A549 (cell line): ENCODE results near the gene C19orf67. TPM values are rescaled to one million over a fixed set of nuclear protein-coding genes. Genes with fewer than 3 reads are reported as not detected.

Experiments used
- ATAC-seq, 2 experiments: fragments of 200-7000 bp in 1 of 2; fragments of >200 bp in 1 of 2; cut with Nextera tagmentation in 1 of 2; cut with Tn5 transposase in 1 of 2; 3 replicates each; pipeline versions ENCODE4 v1.8.0 to v1.9.1; 2018 to 2020; ENCODE audit warnings: mild to moderate bottlenecking in 1 of 2, moderate library complexity in 1 of 2
- CTCF ChIA-PET: fragments of 300-600 bp; sonication (Branson Sonifier 250); formaldehyde crosslinking; extraction: SDS; loops from one replicate; lab custom pipeline; 2021; ENCODE audit warnings: antibody characterized with exemption, inconsistent platforms; lab: Yijun Ruan, JAX
- POLR2A ChIA-PET: fragments of 350-600 bp; formaldehyde crosslinking; extraction: SDS; loops from one replicate; lab custom pipeline; 2021; ENCODE audit warnings: antibody characterized with exemption, inconsistent platforms; lab: Yijun Ruan, JAX
- DNase-seq, 2 experiments: peaks; one replicate each; pipeline versions ENCODE4 v3.0.0 to v3.0.0-alpha.2; 2011 to 2016; ENCODE audit warnings: low read depth in 1 of 2, low spot score in 1 of 2
- FAIRE-seq: peaks from 2 replicates; lab custom pipeline; 2011; peaks lifted over from hg19 to GRCh38; lab: Jason Lieb, UNC
- H3K27ac ChIP-seq, 2 experiments: fragments of >200 bp; sonication (Bioruptor Twin); formaldehyde crosslinking; 3 replicates each; pipeline ENCODE4 v1.5.1; 2016 to 2017
- H3K4me1 ChIP-seq: fragments of >200 bp; sonication (Bioruptor Twin); formaldehyde crosslinking; 3 replicates; pipeline ENCODE4 v1.6.1; 2016
- H3K4me2 ChIP-seq: fragments of >200 bp; sonication (Bioruptor Twin); formaldehyde crosslinking; 3 replicates; pipeline ENCODE4 v1.6.1; 2016
- H3K4me3 ChIP-seq: fragments of >200 bp; sonication (Bioruptor Twin); formaldehyde crosslinking; 3 replicates; pipeline ENCODE4 v1.5.1; 2016
- H3K9me3 ChIP-seq: fragments of >200 bp; sonication (Bioruptor Twin); formaldehyde crosslinking; 3 replicates; pipeline ENCODE4 v1.6.1; 2016
- BHLHE40 ChIP-seq: IDR thresholded peaks from 2 replicates; pipeline ENCODE4 v1.6.1; 2012; ENCODE audit warnings: low read depth, low read length, inconsistent platforms
- CBX2 ChIP-seq: fragments of 200-600 bp; sonication (generic); IDR thresholded peaks from 2 replicates; pipeline ENCODE4 v1.6.1; 2016; ENCODE audit warnings: low read depth, mild to moderate bottlenecking, borderline replicate concordance
- CHD4 ChIP-seq: fragments of 200-600 bp; sonication (generic); IDR thresholded peaks from 2 replicates; pipeline ENCODE4 v1.6.1; 2016; ENCODE audit warnings: antibody characterized with exemption, mild to moderate bottlenecking, borderline replicate concordance
- CTCF ChIP-seq: fragments of >200 bp; sonication (Bioruptor Twin); formaldehyde crosslinking; IDR thresholded peaks from 3 replicates; pipeline ENCODE4 v1.5.1; 2016
- EHF ChIP-seq: fragments of 250-450 bp; sonication (Bioruptor Pico); IDR thresholded peaks from 2 replicates; pipeline ENCODE4 v1.5.0; 2020; ENCODE audit warnings: mild to moderate bottlenecking
- EP300 ChIP-seq, 2 experiments: fragments of >200 bp; sonication (Bioruptor Twin); formaldehyde crosslinking; IDR thresholded peaks; 2 replicates in 1 of 2; 3 replicates in 1 of 2; pipeline ENCODE4 v1.6.1; 2016 to 2017
- ESRRA ChIP-seq: fragments of 150-350 bp; IDR thresholded peaks from 2 replicates; pipeline ENCODE4 v1.6.1; 2014; ENCODE audit warnings: mild to moderate bottlenecking, low read length, borderline replicate concordance
- FOSL2 ChIP-seq, 2 experiments: fragments of 450-650 bp in 1 of 2; fragments of >200 bp in 1 of 2; sonication (Bioruptor Twin) in 1 of 2; formaldehyde crosslinking; IDR thresholded peaks; 2 replicates each; pipeline versions ENCODE4 v1.5.0 to v1.6.1; 2016 to 2020; ENCODE audit warnings: mild to moderate bottlenecking in 1 of 2, moderate library complexity in 1 of 2
- FOXS1 ChIP-seq: fragments of 250-450 bp; sonication (Bioruptor Pico); IDR thresholded peaks from 2 replicates; pipeline ENCODE4 v1.5.0; 2020; ENCODE audit warnings: mild to moderate bottlenecking, moderate library complexity
- HDAC2 ChIP-seq: fragments of 200-600 bp; sonication (generic); IDR thresholded peaks from 2 replicates; pipeline ENCODE4 v1.6.1; 2016
- HES2 ChIP-seq: fragments of >200 bp; sonication (Bioruptor Twin); formaldehyde crosslinking; IDR thresholded peaks from 2 replicates; pipeline ENCODE4 v1.6.1; 2016
- HOXA7 ChIP-seq: fragments of 250-450 bp; sonication (Bioruptor Pico); IDR thresholded peaks from 2 replicates; pipeline ENCODE4 v1.5.0; 2020; ENCODE audit warnings: mild to moderate bottlenecking, moderate library complexity
- KDM5A ChIP-seq: fragments of 200-600 bp; sonication (generic); IDR thresholded peaks from 2 replicates; pipeline ENCODE4 v1.6.1; 2016; ENCODE audit warnings: antibody characterized with exemption, mild to moderate bottlenecking
- MAFK ChIP-seq: fragments of 450-650 bp; IDR thresholded peaks from 2 replicates; pipeline ENCODE4 v1.6.1; 2014; ENCODE audit not compliant: partially characterized antibody
- MAZ ChIP-seq: fragments of 150-350 bp; IDR thresholded peaks from 2 replicates; pipeline ENCODE4 v1.6.1; 2014; ENCODE audit warnings: antibody characterized with exemption, low read depth, low read length, borderline replicate concordance
- MYC ChIP-seq: IDR thresholded peaks from 2 replicates; pipeline ENCODE4 v1.6.1; 2012; ENCODE audit warnings: mild to moderate bottlenecking, inconsistent platforms, low read length, improper control_type of control experiment, borderline replicate concordance
- PHF8 ChIP-seq: fragments of 200-600 bp; sonication (generic); IDR thresholded peaks from 2 replicates; pipeline ENCODE4 v1.6.1; 2016; ENCODE audit warnings: low read depth, mild to moderate bottlenecking, antibody characterized with exemption, moderate library complexity, borderline replicate concordance
- ZC3H11A ChIP-seq: fragments of 450-650 bp; IDR thresholded peaks from 2 replicates; pipeline ENCODE4 v1.6.1; 2014; ENCODE audit warnings: antibody characterized with exemption, mild to moderate bottlenecking
- ZFP36 ChIP-seq: fragments of 450-650 bp; IDR thresholded peaks from 2 replicates; pipeline ENCODE4 v1.6.1; 2014; ENCODE audit warnings: borderline replicate concordance; ENCODE audit not compliant: partially characterized antibody
- ZNF302 ChIP-seq: fragments of 250-450 bp; sonication (Bioruptor Pico); IDR thresholded peaks from 2 replicates; pipeline ENCODE4 v1.9.0; 2021; ENCODE audit warnings: inconsistent platforms, mild to moderate bottlenecking, moderate library complexity
- ZSCAN20 ChIP-seq: fragments of 250-450 bp; sonication (Bioruptor Pico); IDR thresholded peaks from 2 replicates; pipeline ENCODE4 v1.8.0; 2022; ENCODE audit warnings: mild to moderate bottlenecking, moderate library complexity
- WGBS: methylation state at CpG from one replicate; pipeline ENCODE4 v1.1.6; 2017; ENCODE audit errors: missing lambda C conversion rate; 5-methylcytosine and 5-hydroxymethylcytosine counted together
- polyA plus RNA-seq, 4 experiments: library from polyadenylated mRNA; depleted of rRNA in 3 of 4; stranded (reverse); fragments of >200 nt; fragmentation: RNase III in 1 of 4; extraction: RNeasy Plus Mini Kit Qiagen cat#74134 plus additional on column Dnase treatment in 1 of 4; gene quantifications; 2 replicates in 3 of 4; 3 replicates in 1 of 4; pipeline ENCODE4 v1.2.3, GENCODE V29; 2011 to 2017
- TF ChIP-seq, protein P1 (sequence below): IDR thresholded peaks from 2 replicates; pipeline ENCODE4 v1.6.1; 2012

Gene C19orf67
- polyA plus RNA-seq, 2 of the 4 experiments (the other 2 are of a cell fraction), result not detected

GRCh38 chr19:14061081-14061749, 24.4 kb downstream of the C19orf67 start:
- Histone ChIP-seq H3K9me3 (no peaks in the 10 kb centered on the region), H3K4me1 (peaks cover 20% of the 10 kb centered on the region), H3K4me3 (no peak overlapping the region), H3K27ac (peak overlapping the region in 1 of 2 experiments; percentile 49; a peak in 2 of 6 replicates), H3K4me2 (peak overlapping the region; percentile 21; the same call in 1 of the 3 replicates)
- ChIA-PET CTCF (interaction anchor here (1.7 to 8.8 kb wide), 5 partner anchors 8 to 181 kb away, joined by 3 to 93 read pairs (median 14); partner anchors contain the start of gene MISP3), POLR2A (interaction anchor here (0.7 kb wide), 1 partner anchor 11 kb away, joined by 3 read pairs; no protein-coding TSS in a partner anchor)
- TF ChIP-seq HDAC2, result no peak
- TF ChIP-seq BHLHE40, result no peak
- TF ChIP-seq HES2, result no peak
- TF ChIP-seq FOXS1, result no peak
- TF ChIP-seq EP300 (IDR thresholded peaks at IDR 0.05), result no peak
- no peak for TF ChIP-seq ZSCAN20
- no peak for TF ChIP-seq EHF
- no peak for TF ChIP-seq ESRRA
- TF ChIP-seq KDM5A, result no peak
- FAIRE-seq, result no peak
- DNase-seq, result no peak
- WGBS, result 65% methylated on average over 8 of the region's 9 CpGs
- no peak for ATAC-seq

DNA sequence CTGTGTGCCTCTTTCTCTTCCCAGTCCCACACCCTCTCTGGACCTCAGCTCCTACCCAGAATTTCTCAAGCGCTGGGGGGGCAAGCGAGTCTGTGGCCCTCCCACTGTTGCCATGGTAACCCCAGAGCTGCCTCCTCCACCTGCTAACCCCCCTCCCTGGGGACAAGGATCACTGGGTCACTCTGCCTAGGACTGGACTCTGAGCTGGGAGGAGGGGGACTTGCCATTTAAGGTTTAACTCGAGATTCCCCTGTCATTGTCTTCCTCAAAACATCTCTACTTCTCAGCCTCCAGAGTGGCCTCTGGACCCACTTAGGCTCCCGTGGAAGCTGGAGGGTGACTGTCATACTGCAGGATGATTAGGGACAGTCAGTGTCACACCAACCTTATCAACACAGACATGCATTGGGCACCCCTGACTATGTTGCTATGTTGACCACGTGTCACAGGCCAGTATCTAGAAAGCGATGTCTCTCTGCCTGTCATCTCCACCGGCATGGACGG, 25.9 kb downstream of the C19orf67 start:
- TF ChIP-seq ZC3H11A (no peak), PHF8 (no peak), FOSL2 (IDR thresholded peaks at IDR 0.05) (no peak), FOSL2 (CRISPR knock-in tag; IDR thresholded peaks at IDR 0.05) (no peak), EP300 (IDR thresholded peaks at IDR 0.05) (no peak), MYC (no peak), ZSCAN20 (no peak), BHLHE40 (no peak), CTCF (no peak), HOXA7 (CRISPR knock-in tag) (no peak), MAFK (no peak), ESRRA (no peak), EHF (no peak), HES2 (no peak), ZNF302 (CRISPR knock-in tag) (no peak), KDM5A (no peak), MAZ (no peak), CBX2 (no peak), CHD4 (no peak), ZFP36 (no peak)
- TF ChIP-seq, protein P1, sequence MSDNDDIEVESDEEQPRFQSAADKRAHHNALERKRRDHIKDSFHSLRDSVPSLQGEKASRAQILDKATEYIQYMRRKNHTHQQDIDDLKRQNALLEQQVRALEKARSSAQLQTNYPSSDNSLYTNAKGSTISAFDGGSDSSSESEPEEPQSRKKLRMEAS, result no peak
- TF ChIP-seq, all 56 proteins: peak for 0
- peaks cover 20% of the 10 kb centered on the region for H3K4me1 ChIP-seq
- no peak for DNase-seq
- ChIA-PET CTCF (interaction anchor here (0.6 to 8.8 kb wide), 27 partner anchors 8 to 277 kb away, joined by 3 to 93 read pairs (median 4); partner anchors contain the start of genes IL27RA, MISP3 and NANOS3), POLR2A (no interaction called here)
- no peaks in the 10 kb centered on the region for H3K9me3 ChIP-seq
- no peak overlapping the region for H3K4me3 ChIP-seq
- no peak overlapping the region for H3K27ac ChIP-seq
- no peak overlapping the region for H3K4me2 ChIP-seq
- 35% methylated on average over 8 of the region's 8 CpGs for WGBS
- no peak for FAIRE-seq
- no peak for ATAC-seq
